Measurements from ENCODE around the gene KRT35.
A peak's percentile ranks its signal among the peaks of the same experiment; 100 is the strongest.

The KRT35 gene

DNA sequence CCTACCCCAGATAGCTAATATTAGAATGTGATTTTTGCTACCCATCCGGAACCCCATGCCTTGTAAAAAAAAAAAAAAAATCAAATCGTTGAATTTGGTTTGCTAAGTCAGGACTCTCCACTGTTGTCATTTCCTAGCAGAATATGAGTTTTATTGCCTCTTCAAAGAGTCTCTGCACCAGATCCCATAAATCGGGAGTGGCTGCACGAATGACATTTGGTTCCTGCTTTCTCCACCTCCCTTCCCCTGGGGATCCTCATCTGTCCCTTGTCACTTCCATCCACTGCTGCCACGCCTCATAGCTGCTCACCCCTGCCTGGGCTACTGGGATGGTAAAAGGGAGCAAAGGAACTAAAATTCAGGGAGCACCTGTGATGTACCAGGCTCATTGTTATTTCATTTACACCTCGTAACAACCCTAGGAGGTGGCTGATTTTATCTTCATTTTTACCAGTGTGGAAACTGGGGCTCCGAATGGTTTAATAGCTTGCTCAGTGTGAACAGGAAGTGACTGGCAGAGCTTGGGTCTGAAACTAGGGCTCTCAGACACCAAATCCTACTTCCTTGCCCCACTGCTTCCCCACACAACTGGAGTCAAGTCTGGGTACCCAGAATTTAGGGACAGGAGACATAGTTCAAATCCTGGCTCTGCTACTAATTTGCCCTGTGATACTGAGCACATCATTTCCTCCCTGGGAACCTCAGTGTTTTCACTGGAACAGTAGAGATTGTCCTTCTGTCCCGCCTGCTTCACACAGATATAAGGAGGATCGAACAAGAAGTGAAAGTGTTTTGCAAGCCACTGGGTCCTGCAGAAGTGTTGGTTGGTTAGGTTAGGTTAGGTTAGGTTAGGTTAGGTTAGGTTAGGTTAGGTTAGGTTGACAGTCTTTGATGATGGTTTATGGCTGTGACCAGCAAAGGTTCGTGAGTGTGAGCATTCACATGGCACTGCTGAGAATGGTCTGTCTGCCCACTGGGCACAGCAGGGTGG is 9.3 kb upstream of the KRT35 start:
- Histone ChIP-seq H3K79me2 (ENCODE audit: control insufficient read depth, low read length) (no peaks in the 10 kb centered on the region), H3F3A (ENCODE audit: control insufficient read depth, insufficient read depth) (no peaks in the 10 kb centered on the region), H3K4me3 (ENCODE audit: low read length) (no peak overlapping the region), H3K9me2 (replicated peaks; ENCODE audit: control insufficient read depth, low read length) (no peaks in the 10 kb centered on the region), H3K9me3 (ENCODE audit: control insufficient read depth, insufficient read depth, low read length) (no peaks in the 10 kb centered on the region), H3K27me3 (ENCODE audit: control insufficient read depth, low read length) (no peaks in the 10 kb centered on the region), H3K27ac (ENCODE audit: low read depth, low read length) (no peak overlapping the region), H3K36me3 (ENCODE audit: control insufficient read depth, low read length) (no peaks in the 10 kb centered on the region), H3K4me2 (ENCODE audit: low read length) (no peak overlapping the region), H3K4me1 (ENCODE audit: control insufficient read depth, low read length) (no peaks in the 10 kb centered on the region), H4K20me1 (ENCODE audit: control insufficient read depth, insufficient read depth, low read depth, low read length) (no peaks in the 10 kb centered on the region)
- no peak for TF ChIP-seq EZH2phosphoT487 (IDR thresholded peaks at IDR 0.05; ENCODE audit: borderline replicate concordance, low read length)
- TF ChIP-seq, protein P1, sequence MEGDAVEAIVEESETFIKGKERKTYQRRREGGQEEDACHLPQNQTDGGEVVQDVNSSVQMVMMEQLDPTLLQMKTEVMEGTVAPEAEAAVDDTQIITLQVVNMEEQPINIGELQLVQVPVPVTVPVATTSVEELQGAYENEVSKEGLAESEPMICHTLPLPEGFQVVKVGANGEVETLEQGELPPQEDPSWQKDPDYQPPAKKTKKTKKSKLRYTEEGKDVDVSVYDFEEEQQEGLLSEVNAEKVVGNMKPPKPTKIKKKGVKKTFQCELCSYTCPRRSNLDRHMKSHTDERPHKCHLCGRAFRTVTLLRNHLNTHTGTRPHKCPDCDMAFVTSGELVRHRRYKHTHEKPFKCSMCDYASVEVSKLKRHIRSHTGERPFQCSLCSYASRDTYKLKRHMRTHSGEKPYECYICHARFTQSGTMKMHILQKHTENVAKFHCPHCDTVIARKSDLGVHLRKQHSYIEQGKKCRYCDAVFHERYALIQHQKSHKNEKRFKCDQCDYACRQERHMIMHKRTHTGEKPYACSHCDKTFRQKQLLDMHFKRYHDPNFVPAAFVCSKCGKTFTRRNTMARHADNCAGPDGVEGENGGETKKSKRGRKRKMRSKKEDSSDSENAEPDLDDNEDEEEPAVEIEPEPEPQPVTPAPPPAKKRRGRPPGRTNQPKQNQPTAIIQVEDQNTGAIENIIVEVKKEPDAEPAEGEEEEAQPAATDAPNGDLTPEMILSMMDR (IDR thresholded peaks at IDR 0.05; ENCODE audit: low read depth, low read length, poor library complexity, severe bottlenecking), result no peak

DNA sequence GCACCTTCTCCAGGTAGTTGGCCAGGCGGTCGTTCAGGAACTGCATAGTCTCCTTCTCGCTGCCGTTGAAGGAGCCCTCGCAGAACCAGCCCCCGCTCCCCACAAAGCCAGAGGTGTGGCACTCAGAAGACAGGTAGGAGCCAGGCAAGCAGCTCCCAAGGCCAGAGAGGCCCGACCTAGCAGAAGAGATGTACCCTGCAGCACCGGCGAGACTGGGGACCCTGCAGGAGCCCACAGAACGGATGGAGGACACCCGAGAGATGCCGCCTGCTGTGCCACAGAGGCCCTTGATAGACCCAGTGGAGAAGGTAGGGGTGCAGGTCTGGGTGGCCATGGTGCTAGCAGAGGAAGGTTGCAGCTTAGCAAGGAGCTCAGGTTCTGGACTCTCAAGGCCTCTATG is 8.6 kb upstream of the KRT35 start, which contains the start of gene KRT36:
KRT36 (minus strand) TSS at position 380 of the 400 bp plus-strand sequence; CDS start at position 334, 46 bp downstream.
- H3K9me3 ChIP-seq (ENCODE audit: control insufficient read depth, insufficient read depth, low read length), result no peaks in the 10 kb centered on the region
- no peak within 1 kb of the TSS for H3K4me2 ChIP-seq (ENCODE audit: low read length)
- H4K20me1 ChIP-seq (ENCODE audit: control insufficient read depth, insufficient read depth, low read depth, low read length), result no peaks in the 10 kb centered on the region
- H3K27me3 ChIP-seq (ENCODE audit: control insufficient read depth, low read length), result no peaks in the 10 kb centered on the region
- no peaks in the 10 kb centered on the region for H3K36me3 ChIP-seq (ENCODE audit: control insufficient read depth, low read length)
- no peak within 1 kb of the TSS for H3K27ac ChIP-seq (ENCODE audit: low read depth, low read length)
- no peaks in the 10 kb centered on the region for H3K9me2 ChIP-seq (replicated peaks; ENCODE audit: control insufficient read depth, low read length)
- no peaks in the 10 kb centered on the region for H3K4me1 ChIP-seq (ENCODE audit: control insufficient read depth, low read length)
- H3K79me2 ChIP-seq (ENCODE audit: control insufficient read depth, low read length), result no peaks in the 10 kb centered on the region
- H3K4me3 ChIP-seq (ENCODE audit: low read length), result no peak within 1 kb of the TSS
- TF ChIP-seq, protein P1 (IDR thresholded peaks at IDR 0.05; ENCODE audit: low read depth, low read length, poor library complexity, severe bottlenecking), result no peak
- TF ChIP-seq EZH2phosphoT487 (IDR thresholded peaks at IDR 0.05; ENCODE audit: borderline replicate concordance, low read length), result no peak
- no peaks in the 10 kb centered on the region for H3F3A ChIP-seq (ENCODE audit: control insufficient read depth, insufficient read depth)

- Histone ChIP-seq H3K27ac (ENCODE audit: low read depth, low read length) (no peak overlapping the region), H3K4me1 (ENCODE audit: control insufficient read depth, low read length) (no peaks in the 10 kb centered on the region), H3K27me3 (ENCODE audit: control insufficient read depth, low read length) (no peaks in the 10 kb centered on the region), H3K36me3 (ENCODE audit: control insufficient read depth, low read length) (no peaks in the 10 kb centered on the region), H3K4me3 (ENCODE audit: low read length) (no peak overlapping the region), H3K9me3 (ENCODE audit: control insufficient read depth, insufficient read depth, low read length) (no peaks in the 10 kb centered on the region), H3K4me2 (ENCODE audit: low read length) (no peak overlapping the region), H4K20me1 (ENCODE audit: control insufficient read depth, insufficient read depth, low read depth, low read length) (no peaks in the 10 kb centered on the region), H3F3A (ENCODE audit: control insufficient read depth, insufficient read depth) (no peaks in the 10 kb centered on the region), H3K9me2 (replicated peaks; ENCODE audit: control insufficient read depth, low read length) (no peaks in the 10 kb centered on the region), H3K79me2 (ENCODE audit: control insufficient read depth, low read length) (no peaks in the 10 kb centered on the region)
- TF ChIP-seq EZH2phosphoT487 (IDR thresholded peaks at IDR 0.05; ENCODE audit: borderline replicate concordance, low read length), result no peak
- TF ChIP-seq, protein P1 (IDR thresholded peaks at IDR 0.05; ENCODE audit: low read depth, low read length, poor library complexity, severe bottlenecking), result peak; percentile 72
Observed at GRCh38 chr17:41486809-41487530, 6.0 kb upstream of the KRT35 start.

All from DOHH2 (cell line).